NOMO-1 treated with dmso at 0.1 percent for 144 hours (cell line): ENCODE measurements around the gene TRIM51.
"Not testable (repeated sequence)": the region's sequence is repeated elsewhere in the genome, so short reads cannot be mapped to it uniquely, and the experiment has no call there.

Experiments
- DNase-seq: peaks from one replicate; lab custom pipeline; 2025; ENCODE audit not compliant: unreplicated experiment; lab: John Stamatoyannopoulos, UW

TRIM51 gene, protein sequence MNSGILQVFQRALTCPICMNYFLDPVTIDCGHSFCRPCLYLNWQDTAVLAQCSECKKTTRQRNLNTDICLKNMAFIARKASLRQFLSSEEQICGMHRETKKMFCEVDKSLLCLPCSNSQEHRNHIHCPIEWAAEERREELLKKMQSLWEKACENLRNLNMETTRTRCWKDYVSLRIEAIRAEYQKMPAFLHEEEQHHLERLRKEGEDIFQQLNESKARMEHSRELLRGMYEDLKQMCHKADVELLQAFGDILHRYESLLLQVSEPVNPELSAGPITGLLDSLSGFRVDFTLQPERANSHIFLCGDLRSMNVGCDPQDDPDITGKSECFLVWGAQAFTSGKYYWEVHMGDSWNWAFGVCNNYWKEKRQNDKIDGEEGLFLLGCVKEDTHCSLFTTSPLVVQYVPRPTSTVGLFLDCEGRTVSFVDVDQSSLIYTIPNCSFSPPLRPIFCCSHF

DNA sequence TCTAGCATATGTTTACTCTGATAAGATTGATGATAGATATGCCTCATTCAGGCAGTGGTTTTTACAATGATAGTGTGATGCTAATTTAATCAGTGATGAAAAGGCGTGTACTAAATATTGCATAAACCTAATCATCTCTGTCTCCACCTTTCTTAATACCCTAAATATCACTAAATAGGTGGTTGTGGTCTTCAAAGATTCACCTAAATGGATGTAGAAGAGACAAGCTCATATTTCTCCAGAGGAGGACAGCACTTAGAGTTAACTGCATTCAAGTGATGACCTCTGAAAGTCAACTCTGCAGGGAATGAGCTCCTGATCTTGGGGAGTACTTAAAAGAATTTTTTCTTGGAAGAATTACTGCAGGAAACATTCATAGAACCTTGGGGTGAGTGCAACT is at the start of gene TRIM51:
TRIM51 (plus strand) TSS at position 301 of the 400 bp plus-strand sequence. CDS start 2,132 bp downstream, outside the sequence.
- not testable (repeated sequence) for DNase-seq

DNA sequence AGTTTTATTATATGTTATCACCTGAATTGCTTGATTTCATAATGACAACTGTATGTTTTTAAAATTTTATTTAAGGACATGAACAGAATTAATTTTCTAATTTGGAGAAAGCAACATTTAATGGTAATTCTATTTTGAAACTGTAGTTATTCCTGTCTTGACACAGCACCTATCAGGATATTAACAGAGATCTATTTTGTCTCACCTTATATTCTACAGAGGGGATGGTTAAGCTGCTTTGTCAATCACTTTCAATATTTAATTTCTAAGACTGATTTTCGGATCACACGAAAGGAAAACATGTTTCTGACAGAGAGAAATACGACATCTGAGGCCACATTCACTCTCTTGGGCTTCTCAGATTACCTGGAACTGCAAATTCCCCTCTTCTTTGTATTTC is 44.6 kb upstream of the TRIM51 start, which contains the start of gene OR5D16:
OR5D16 (plus strand) TSS at position 301 of the 400 bp plus-strand sequence; CDS start at position 301, 0 bp downstream.
- DNase-seq = no peak

DNA sequence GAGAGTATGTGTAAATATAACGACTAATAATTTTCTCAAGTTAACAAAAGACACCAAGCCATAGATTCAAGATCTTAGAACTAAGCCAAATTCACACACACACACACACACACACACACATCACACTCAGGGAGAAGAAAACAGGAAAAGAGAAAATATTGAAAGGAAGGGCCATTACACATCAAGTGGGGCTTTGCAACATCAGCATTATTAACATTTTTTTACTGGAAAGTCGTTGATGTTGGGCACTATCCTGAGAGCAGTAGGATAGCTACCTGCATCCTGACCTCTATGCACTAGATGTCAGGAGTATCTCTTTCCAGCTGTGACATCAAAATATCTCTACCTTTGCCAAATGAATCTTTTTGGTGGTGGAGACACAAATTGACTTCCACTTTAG is 35.6 kb upstream of the TRIM51 start:
- DNase-seq = no peak

DNA sequence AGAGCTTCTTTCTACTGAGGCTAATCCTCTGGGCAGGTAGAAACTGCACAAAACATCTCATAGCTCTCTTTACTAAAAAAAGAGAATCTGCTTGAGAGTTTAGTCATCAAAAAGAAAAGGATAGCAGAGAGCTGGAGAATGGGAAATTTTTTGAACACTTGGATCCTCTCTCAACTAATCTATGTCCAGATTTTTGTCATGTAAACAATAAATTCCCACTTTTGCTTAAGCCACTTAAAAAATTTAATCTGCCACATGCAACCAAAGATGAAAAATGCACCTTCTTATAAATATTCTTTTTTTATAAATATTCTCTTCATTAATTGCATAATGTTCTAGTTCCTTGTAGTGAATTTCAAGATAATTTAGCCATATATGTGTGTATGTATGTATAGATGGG is 34.1 kb upstream of the TRIM51 start:
- no peak for DNase-seq

DNA sequence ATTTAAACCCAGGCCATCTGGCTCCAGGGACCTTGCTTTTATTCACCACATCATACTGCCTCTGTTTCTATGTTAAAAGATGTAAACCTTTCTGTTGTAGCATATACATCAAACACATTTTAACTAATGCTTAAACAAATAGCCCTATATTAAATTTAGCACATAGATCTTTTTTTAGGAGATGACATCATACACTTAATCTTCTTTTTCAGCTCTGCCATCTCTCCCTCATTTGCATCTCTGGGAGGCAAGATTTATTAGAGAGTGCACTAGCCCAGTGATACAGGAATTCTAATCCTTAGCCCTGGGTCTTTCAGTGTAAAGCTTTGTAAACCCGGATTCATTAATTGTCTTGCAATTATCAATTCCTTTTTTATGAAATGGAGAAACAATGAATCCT is 31.0 kb upstream of the TRIM51 start:
- no peak for DNase-seq

DNA sequence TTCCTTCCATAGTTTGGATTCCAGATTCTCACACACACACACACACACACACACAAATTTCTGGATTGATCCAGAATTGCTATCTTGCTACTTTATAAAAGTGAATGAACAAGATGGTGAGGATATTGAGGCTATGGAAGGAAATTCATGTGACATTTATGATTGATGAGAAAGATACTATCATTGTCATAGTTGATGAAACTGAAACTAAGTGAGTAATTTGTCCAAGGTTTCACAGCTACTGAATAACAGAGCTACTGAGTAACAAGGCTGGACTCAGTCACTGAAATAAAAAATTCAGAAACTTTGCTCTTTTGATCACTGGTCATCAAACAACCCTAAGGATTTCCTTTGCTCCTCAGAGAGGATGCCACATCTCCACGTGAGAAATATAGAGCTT is 28.4 kb upstream of the TRIM51 start:
- no peak for DNase-seq

DNA sequence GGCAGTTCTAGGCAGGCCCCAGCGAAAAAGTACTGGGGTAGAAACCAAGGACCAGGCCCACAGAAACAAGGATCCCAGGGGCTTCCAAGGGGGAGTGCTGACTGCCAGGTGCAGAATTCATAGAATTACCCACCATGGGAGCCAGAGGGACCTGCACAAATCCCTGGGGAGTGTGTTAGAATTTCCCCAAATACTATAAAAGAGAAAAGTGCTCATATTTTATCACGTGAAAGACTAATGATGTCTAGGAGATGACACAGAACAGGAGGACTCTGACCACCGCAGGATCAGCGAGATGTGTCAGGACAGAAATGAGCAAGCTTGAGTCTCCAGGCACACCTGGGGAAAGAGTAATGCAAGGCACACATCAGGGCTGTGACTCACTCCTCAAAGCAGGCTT is 15.7 kb upstream of the TRIM51 start:
- not testable (repeated sequence) for DNase-seq

DNA sequence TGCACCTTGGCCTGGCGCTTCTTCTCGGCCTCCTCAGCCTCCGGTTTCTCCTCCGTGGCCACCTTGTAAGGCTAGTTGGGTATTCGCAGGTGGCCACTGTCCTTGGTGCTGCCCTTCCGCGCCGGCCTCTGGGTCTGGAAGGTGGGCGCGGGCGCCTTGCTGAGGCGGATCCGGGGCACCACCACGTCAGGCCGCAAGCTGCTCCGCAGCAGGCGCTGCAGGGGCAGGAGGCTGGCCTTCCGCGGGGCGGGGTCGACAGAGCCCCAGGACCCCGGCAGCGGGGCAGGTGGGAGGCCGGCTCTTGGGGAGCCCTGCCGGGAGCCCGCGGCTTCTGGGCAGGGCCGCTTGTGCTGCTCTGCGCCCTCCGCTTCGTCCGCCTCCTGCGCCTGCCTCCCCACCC is 10.4 kb upstream of the TRIM51 start:
- DNase-seq = not testable (repeated sequence)

DNA sequence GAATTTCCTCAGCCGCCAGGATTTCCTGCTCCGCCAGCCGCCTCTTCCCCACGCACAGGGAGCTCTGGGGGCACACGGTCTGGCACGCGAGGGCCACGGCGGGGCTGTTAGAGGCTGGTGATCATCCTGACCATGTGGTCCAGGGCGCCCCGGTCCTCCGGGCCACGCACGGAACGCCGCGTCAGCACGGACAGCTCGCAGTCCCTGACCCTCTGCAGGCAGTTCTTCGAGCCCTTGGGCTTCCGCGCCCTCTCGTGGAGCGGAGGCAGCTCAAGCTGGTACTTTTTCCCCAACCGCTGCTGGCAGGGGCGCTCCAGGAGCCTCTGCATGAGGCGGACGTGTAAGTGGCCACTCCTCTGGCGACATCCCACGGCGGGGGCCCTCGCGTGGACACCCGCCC is 10.0 kb upstream of the TRIM51 start:
- DNase-seq = not testable (repeated sequence)

DNA sequence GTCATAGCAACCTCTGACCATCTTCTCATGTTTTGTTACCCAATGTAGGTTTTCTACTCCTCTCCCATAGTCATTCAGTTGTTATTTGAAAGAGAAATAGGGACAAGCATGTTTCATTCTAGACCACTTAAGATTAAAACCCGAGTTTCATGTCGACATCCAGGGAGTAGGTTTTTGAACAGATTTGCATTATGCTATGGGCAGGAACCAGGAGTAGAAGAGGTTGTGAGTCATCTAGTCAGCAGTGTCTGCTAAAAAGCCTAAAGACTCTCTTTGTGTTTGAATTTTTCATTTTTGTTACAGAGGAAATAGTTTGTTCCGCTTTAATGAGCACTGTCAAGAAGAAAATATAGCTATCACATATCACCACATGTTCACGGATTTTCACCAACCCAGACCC is 1.9 kb downstream of the TRIM51 start:
- not testable (repeated sequence) for DNase-seq

DNA sequence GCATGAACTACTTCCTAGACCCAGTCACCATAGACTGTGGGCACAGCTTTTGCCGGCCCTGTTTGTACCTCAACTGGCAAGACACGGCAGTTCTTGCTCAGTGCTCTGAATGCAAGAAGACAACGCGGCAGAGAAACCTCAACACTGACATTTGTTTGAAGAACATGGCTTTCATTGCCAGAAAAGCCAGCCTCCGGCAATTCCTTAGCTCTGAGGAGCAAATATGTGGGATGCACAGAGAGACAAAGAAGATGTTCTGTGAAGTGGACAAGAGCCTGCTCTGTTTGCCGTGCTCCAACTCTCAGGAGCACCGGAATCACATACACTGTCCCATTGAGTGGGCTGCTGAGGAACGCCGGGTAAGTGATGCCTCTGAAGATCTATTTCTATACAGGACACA is 2.4 kb downstream of the TRIM51 start:
- DNase-seq = not testable (repeated sequence)

DNA sequence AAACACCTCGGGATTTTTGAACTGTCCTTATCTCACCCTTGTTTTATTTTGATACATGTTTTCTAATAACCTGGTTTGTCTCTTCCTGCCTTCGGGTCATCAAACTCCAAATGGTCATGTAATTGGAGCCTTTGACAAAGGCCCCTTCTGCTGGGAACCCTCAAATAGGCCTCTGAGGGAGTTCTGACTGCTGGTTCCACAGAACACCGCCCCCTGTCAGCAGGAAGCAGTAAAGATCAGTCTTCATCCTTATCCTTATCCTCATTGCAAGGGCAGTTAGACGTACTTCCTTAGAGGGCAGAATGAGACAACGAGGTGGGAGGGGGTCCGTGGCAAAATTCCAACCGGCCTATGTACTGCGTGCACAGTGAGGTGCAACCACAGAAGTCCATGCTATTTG is 12.1 kb downstream of the TRIM51 start:
- DNase-seq = no peak

DNA sequence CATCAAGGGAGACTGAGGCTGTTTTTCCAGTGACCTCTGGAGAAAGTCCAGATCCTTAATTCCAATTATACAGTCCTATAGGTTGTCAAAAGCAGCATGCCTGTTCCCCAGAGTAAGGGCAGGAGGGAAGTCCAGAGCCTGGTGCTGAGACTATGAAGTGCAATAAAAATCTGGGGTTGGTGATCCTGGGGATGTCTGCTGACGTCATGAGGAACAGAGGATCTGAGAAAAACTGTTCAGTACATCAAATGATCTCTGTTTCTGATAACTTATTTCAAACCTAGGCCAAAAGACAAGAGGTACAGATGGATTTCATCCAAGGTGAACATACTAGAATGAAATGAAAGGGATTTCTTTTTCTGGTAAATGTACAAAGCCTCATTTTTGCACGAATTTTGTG is 19.2 kb downstream of the TRIM51 start:
- no peak for DNase-seq

DNA sequence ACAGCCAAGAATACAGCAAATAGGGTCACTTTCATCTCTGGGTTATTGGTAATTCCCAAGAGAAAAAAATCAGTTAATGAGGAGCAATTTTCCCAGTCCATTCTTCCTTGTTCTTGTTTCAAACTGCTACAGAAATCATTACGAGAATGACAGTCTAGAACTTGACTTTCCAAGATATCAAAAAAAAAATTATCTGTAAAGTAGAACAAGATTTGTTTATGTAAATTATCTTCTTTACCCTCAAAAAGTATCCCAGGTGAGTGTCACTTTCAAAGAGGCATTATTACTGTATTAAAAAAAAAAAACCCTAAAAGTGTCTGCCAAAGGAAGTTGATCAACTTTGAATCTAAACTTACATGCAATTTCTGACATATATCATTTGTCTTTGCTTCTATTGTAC is 31.4 kb downstream of the TRIM51 start, which contains the start of gene OR5W2:
OR5W2 (minus strand) TSS at position 101 of the 400 bp plus-strand sequence; CDS start at position 101, 0 bp downstream.
- no peak for DNase-seq

DNA sequence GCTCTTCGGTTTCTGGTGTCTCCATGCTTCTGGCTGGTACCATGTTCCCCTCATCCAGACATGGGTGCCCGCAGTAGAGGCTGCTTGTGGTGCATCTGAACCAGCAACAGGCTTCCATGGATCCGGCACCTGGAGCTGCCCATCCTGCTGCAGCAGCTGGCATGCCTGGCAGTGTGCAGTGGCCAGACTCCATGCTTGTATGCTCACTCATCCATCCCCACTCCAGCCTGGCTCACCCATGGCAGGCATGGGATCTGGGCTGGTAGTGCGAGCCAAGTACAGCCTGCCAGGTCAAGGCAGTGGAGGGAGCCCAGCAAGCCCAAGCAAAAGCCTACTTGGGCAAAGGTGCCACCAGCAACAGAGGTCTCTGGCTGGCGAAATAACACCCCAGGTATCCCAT is 37.4 kb downstream of the TRIM51 start:
- no peak for DNase-seq

DNA sequence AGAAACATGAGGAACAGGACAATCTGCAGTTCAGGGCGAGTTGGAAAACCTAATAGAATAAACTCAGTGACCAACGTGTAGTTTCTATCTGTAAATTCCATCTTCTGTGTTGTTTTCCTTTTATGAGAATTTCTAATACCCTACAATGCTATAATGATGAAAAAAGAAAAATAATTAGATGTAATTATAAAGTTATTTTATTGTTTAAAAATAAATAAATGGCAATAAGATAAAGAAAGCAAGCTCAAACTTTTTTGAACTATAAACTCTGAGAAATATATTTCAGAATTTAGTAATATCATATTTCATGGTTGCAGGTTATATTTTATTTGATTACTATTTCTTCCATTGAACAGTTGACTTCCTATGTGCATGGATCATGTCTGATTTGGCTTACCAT is 53.2 kb downstream of the TRIM51 start, which contains the start of gene OR5I1:
OR5I1 (minus strand) TSS at position 101 of the 400 bp plus-strand sequence; CDS start at position 101, 0 bp downstream.
- no peak for DNase-seq
